Tibial artery (tissue), 4 donors: ENCODE data around the gene CACNA2D1.

Experiments used
- DNase-seq, 2 donors: peaks; one replicate each; pipeline ENCODE4 v3.0.0-alpha.2; 2019
- H3K27ac ChIP-seq, 2 donors: fragments of 200-600 bp; sonication (generic) in 1 of 2; 1 replicate in 1 of 2; 2 replicates in 1 of 2; pipeline ENCODE4 v1.5.1; 2018 to 2019; ENCODE audit warnings: mild to moderate bottlenecking in 1 of 2
- H3K27me3 ChIP-seq, 2 donors: fragments of 200-600 bp; sonication (generic) in 1 of 2; one replicate each; pipeline versions ENCODE4 v1.5.1 to v1.6.0; 2016 to 2019
- H3K36me3 ChIP-seq, 3 donors: fragments of 200-600 bp; sonication (generic) in 2 of 3; one replicate each; pipeline ENCODE4 v1.5.1; 2016 to 2019; ENCODE audit warnings: mild to moderate bottlenecking in 2 of 3
- H3K4me1 ChIP-seq, 4 donors: fragments of 200-600 bp; sonication (generic) in 2 of 4; 1 replicate in 3 of 4; 2 replicates in 1 of 4; pipeline ENCODE4 v1.5.1; 2016 to 2019
- H3K4me3 ChIP-seq, 2 donors: fragments of 200-600 bp; sonication (generic) in 1 of 2; 1 replicate in 1 of 2; 2 replicates in 1 of 2; pipeline ENCODE4 v1.5.1; 2018 to 2019; ENCODE audit warnings: mild to moderate bottlenecking in 2 of 2
- H3K9me3 ChIP-seq, 3 donors: fragments of 200-600 bp; sonication (generic) in 1 of 3; one replicate each; pipeline ENCODE4 v1.5.1; 2016 to 2019
- intact Hi-C: fragments of 100-400 bp; cut with DNase I; formaldehyde crosslinking; loops from one replicate; pipeline ENCODE4 v1.15.0; 2023; ENCODE audit warnings: low total_unique reads
- TF ChIP-seq, protein P1 (sequence below), 2 experiments: fragments of 200-600 bp in 1 of 2; fragments of 450-650 bp in 1 of 2; IDR thresholded peaks; one replicate each; pipeline ENCODE4 v1.5.1; 2017 to 2019; ENCODE audit warnings: antibody characterized with exemption in 2 of 2, mild to moderate bottlenecking in 1 of 2, moderate library complexity in 1 of 2

CACNA2D1 gene

GRCh38 chr7:82396343-82396742 is 47.2 kb downstream of the CACNA2D1 start:
- Histone ChIP-seq H3K4me1 (no peaks in the 10 kb centered on the region), H3K4me3 (no peak overlapping the region), H3K27me3 (no peaks in the 10 kb centered on the region), H3K9me3 (no peaks in the 10 kb centered on the region), H3K36me3 (no peaks in the 10 kb centered on the region), H3K27ac (no peak overlapping the region)
- DNase-seq, result no peak
- TF ChIP-seq, protein P1, sequence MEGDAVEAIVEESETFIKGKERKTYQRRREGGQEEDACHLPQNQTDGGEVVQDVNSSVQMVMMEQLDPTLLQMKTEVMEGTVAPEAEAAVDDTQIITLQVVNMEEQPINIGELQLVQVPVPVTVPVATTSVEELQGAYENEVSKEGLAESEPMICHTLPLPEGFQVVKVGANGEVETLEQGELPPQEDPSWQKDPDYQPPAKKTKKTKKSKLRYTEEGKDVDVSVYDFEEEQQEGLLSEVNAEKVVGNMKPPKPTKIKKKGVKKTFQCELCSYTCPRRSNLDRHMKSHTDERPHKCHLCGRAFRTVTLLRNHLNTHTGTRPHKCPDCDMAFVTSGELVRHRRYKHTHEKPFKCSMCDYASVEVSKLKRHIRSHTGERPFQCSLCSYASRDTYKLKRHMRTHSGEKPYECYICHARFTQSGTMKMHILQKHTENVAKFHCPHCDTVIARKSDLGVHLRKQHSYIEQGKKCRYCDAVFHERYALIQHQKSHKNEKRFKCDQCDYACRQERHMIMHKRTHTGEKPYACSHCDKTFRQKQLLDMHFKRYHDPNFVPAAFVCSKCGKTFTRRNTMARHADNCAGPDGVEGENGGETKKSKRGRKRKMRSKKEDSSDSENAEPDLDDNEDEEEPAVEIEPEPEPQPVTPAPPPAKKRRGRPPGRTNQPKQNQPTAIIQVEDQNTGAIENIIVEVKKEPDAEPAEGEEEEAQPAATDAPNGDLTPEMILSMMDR (IDR thresholded peaks at IDR 0.05), result no peak
- intact Hi-C loops, result no loop called here

DNA sequence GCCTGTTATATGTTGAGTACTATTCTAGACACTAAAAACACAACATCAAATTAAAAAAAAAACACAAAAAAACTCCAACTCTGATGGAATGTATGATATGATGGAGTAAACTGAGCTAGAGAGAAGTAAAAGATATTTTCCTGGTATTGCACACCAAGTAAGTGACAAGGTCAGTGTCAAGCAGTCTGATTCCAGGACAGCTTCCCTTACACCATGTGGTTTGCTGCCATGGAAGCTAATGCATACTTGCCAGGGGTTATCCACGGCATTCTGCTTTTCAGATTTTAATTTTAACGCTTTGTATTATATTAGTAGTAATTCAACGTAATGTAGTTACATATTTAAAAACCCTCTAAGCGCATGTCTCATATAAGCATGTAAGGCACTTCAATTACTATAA is 48.4 kb downstream of the CACNA2D1 start:
- no peak overlapping the region for H3K27ac ChIP-seq
- no peaks in the 10 kb centered on the region for H3K4me1 ChIP-seq
- no peaks in the 10 kb centered on the region for H3K36me3 ChIP-seq
- TF ChIP-seq, protein P1 (IDR thresholded peaks at IDR 0.05), result no peak
- no peaks in the 10 kb centered on the region for H3K9me3 ChIP-seq
- no peak for DNase-seq
- no peak overlapping the region for H3K4me3 ChIP-seq
- no peaks in the 10 kb centered on the region for H3K27me3 ChIP-seq
- intact Hi-C loops, result loop anchor here (2.0 kb wide), 1 partner anchor 34 kb away; no protein-coding TSS in a partner anchor

- Histone ChIP-seq H3K9me3 (no peaks in the 10 kb centered on the region), H3K4me3 (no peak overlapping the region), H3K27ac (no peak overlapping the region), H3K27me3 (no peaks in the 10 kb centered on the region), H3K36me3 (no peaks in the 10 kb centered on the region), H3K4me1 (no peaks in the 10 kb centered on the region)
- intact Hi-C loops, result loop anchor here (2.0 kb wide), 1 partner anchor 33 kb away; no protein-coding TSS in a partner anchor
- no peak for DNase-seq
- TF ChIP-seq, protein P1 (IDR thresholded peaks at IDR 0.05), result no peak
These were observed 49.7 kb downstream of the CACNA2D1 start for GRCh38 chr7:82393840-82394220.

- TF ChIP-seq, protein P1 (IDR thresholded peaks at IDR 0.05), result no peak
- no peaks in the 10 kb centered on the region for H3K9me3 ChIP-seq
- no peak for DNase-seq
- no peak overlapping the region for H3K4me3 ChIP-seq
- intact Hi-C loops, result no loop called here
- H3K27me3 ChIP-seq, result no peaks in the 10 kb centered on the region
- H3K27ac ChIP-seq, result no peak overlapping the region
- no peaks in the 10 kb centered on the region for H3K4me1 ChIP-seq
- H3K36me3 ChIP-seq, result no peaks in the 10 kb centered on the region
These were observed 50.3 kb downstream of the CACNA2D1 start for GRCh38 chr7:82393076-82393839.

DNA sequence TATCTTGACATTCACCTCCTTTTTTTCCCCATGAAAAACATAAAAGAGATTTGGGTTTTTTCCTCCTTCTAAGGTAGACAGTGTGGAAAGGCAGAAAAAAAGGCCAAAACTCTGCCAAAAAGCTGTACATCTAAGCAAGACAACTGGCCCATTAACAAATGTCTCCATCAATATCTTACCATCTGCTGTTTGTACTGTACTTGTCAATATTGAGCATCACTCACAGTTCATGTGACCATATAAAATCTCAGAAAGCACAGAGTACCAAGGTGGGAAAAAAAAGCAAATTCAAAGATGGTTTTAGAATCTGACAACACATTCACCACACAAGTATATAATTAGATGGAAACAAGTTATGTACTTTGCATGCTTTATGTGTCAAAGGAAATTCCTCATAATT is 52.6 kb downstream of the CACNA2D1 start:
- Histone ChIP-seq H3K4me1 (no peaks in the 10 kb centered on the region), H3K27ac (no peak overlapping the region), H3K36me3 (no peaks in the 10 kb centered on the region), H3K4me3 (no peak overlapping the region), H3K27me3 (no peaks in the 10 kb centered on the region), H3K9me3 (no peaks in the 10 kb centered on the region)
- TF ChIP-seq, protein P1 (IDR thresholded peaks at IDR 0.05), result no peak
- DNase-seq, result no peak
- intact Hi-C loops, result no loop called here
